ENCODE results near the gene BRPF1.

BRPF1 gene

DNA sequence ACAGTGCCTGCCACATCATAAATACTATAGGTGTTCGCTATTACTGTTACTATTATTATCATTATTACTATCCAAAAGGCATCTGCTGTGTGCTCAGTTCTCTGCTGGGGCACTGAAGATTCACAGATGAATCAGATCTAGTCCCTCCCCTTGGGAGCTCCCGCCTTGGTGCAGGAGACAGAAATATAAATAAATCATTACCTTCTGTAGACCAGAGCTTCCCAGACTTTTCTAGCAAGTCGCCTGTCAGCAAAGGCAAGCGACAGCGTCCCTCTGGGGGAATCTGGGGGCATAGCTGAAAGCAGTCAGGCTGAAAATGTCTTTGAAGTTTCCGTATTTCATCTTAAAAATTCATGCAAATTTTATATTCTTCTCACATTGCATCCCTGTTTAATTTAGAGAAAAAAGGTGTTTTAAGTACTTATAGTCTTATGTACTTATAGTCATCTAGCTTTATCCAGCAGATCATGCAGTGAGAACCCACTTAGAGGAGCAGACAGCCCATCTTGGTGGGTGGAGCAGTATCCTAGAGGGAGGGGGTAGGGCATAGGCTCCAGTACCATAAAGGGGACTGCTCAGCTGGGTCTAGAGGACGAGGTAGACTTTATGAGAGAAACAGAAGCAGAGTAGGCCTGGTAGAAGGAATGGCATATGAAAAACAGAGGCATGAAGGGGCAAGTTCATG, 10.4 kb upstream of the BRPF1 start:
- DNase-seq (ENCODE audit: low read depth), result no peak
- TF ChIP-seq, protein P1, sequence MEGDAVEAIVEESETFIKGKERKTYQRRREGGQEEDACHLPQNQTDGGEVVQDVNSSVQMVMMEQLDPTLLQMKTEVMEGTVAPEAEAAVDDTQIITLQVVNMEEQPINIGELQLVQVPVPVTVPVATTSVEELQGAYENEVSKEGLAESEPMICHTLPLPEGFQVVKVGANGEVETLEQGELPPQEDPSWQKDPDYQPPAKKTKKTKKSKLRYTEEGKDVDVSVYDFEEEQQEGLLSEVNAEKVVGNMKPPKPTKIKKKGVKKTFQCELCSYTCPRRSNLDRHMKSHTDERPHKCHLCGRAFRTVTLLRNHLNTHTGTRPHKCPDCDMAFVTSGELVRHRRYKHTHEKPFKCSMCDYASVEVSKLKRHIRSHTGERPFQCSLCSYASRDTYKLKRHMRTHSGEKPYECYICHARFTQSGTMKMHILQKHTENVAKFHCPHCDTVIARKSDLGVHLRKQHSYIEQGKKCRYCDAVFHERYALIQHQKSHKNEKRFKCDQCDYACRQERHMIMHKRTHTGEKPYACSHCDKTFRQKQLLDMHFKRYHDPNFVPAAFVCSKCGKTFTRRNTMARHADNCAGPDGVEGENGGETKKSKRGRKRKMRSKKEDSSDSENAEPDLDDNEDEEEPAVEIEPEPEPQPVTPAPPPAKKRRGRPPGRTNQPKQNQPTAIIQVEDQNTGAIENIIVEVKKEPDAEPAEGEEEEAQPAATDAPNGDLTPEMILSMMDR (conservative IDR thresholded peaks at IDR 0.05; ENCODE audit: low read length), result no peak
- H3K4me3 ChIP-seq (ENCODE audit: low read length), result no peak overlapping the region

DNA sequence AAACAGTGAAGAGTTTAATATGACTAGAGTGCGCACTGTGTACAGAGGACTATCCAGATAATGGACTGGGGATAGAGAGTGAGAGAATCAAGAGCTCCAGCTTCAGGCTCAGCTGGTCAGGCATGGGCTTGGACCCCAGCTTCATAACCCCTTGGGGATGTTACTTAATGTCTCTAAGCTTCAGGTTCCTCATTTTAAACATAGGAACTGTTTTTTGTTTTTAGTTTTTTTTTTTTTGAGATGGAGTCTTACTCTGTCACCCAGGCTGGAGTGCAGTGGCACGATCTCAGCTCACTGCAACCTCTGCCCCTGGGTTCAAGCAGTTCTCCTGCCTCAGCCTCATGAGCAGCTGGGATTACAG, 9.9 kb upstream of the BRPF1 start:
- TF ChIP-seq, protein P1 (conservative IDR thresholded peaks at IDR 0.05; ENCODE audit: low read length), result no peak
- DNase-seq (ENCODE audit: low read depth), result no peak
- no peak overlapping the region for H3K4me3 ChIP-seq (ENCODE audit: low read length)

DNA sequence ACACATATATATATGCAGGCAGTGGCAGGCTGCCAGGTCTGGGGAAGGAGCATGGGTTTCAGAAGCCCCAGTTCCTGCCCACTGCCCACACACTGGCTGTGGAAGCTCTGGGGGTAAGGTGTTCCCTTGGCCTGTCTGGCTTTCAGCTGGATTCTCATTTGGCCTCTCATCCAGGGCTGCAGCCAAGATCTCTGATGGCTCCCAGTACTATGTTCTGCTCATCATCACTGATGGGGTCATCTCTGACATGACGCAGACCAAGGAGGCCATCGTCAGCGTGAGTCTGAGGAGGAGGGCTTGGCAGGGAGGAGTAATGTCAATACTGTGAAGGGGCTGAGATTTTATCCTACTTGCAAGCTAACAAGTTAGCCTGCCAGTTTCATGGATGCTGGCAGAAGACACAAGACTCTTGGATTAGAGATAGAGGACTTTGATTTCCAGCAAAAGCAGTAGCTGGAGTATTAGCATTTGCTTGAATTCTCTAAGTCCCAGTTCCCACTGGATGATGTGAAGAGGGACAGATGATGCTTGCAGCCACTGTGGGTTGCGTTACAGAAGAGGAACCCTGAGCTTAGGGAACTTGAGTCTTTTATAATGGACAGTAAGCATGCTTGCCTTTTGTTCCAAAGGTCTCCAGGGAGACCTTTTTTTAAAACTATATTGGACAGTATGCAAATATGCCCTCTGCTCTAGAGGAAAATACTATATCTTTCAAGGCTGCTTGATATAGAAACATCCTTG, 5.6 kb upstream of the BRPF1 start:
- no peak for DNase-seq (ENCODE audit: low read depth)
- TF ChIP-seq, protein P1 (conservative IDR thresholded peaks at IDR 0.05; ENCODE audit: low read length), result no peak
- no peak overlapping the region for H3K4me3 ChIP-seq (ENCODE audit: low read length)

DNA sequence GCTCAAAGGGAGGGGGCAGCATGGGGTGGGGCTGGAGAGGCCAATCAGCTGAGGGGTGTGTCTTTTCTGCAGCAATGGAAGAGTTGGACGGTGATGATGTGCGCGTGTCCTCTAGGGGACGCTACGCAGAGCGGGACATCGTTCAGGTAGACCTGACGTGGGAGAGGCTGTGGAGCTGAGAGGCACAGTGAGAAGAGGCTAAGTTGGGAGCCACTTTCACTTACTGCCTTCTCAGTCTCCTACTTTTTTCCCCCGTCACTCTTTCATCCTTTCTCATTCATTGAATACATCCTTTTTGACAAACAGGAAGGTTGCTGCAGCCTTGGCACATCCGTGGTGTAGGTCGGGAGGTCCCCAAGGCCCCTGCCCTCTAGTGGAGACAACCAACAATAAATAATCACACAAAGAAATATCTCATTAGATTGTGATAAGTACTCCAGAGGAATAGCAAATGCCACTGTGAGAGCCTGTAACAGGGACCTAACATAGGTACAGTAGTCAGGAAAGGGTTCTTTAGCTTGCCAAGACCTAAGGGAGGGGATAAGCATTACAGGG, 4.4 kb upstream of the BRPF1 start:
- no peak overlapping the region for H3K4me3 ChIP-seq (ENCODE audit: low read length)
- TF ChIP-seq, protein P1 (conservative IDR thresholded peaks at IDR 0.05; ENCODE audit: low read length), result peak; percentile 13; the same call in 1 of the 2 replicates
- DNase-seq (ENCODE audit: low read depth), result no peak

DNA sequence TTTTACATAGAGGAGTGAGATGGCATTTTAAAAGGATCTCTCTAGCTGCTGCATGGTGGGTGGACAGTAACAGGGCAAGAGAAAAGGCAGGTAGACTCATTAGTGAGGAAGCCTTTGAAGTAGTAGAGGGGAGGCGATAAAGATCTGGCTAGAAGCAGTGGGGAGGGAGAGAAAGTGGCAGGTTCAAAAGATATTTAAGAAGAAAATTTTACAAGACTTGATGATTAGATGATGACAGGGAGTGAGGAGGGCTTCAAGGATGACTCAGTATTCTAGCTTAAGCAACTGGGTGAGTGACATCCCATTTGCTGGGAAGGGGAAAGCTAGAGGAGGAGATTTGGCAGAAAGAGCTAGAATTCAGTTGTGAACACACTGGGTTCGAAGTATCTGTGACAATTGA, 3.8 kb upstream of the BRPF1 start:
- H3K4me3 ChIP-seq (ENCODE audit: low read length), result no peak overlapping the region
- no peak for DNase-seq (ENCODE audit: low read depth)

DNA sequence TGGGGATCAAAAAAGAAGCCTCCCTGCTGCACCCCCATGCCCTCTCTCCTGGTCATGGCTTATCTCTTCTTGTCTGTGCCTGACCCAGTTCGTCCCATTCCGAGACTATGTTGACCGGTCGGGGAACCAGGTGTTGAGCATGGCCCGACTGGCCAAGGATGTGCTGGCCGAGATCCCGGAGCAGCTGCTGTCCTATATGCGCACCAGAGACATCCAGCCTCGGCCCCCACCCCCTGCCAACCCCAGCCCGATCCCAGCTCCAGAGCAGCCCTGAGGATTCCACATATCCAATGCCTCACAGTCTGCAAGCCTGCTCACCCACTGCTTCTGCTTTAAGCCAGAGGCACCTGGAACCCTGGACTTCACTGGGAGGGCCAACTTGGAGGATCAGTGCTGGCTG, 2.1 kb upstream of the BRPF1 start:
- no peak for DNase-seq (ENCODE audit: low read depth)
- TF ChIP-seq, protein P1 (conservative IDR thresholded peaks at IDR 0.05; ENCODE audit: low read length), result no peak
- H3K4me3 ChIP-seq (ENCODE audit: low read length), result no peak overlapping the region

More for the DNA sequence above, 3.8 kb upstream of the BRPF1 start:
- TF ChIP-seq, protein P1 (conservative IDR thresholded peaks at IDR 0.05; ENCODE audit: low read length), result no peak

Data from AG10803 (cell line).